DMS79 treated with DMSO at 0.1 percent for 48 hours (cell line): ENCODE data around the gene FBXO7.

Experiments used
- DNase-seq: peaks from one replicate; lab custom pipeline; 2025; lab: John Stamatoyannopoulos, UW

Gene FBXO7

DNA sequence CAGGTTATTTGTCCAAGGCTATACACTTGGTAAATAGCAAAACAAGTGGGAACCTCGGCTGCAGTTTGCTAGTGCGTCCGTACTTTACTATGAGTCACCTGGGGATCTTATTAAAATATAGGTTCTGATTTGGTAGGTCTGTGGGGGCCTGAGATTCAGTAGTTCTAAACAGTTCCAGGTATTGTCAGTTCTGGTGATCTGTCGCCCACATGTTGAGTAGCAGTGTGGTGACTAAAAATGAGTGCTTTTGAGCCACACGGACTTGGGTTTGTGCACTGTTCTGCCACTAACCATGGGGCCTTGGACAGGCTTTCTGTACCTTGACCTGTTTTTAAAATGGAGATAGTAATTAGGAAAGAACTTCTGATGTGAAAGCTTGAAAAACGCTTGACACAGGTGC, 15.7 kb downstream of the FBXO7 start:
- no peak for DNase-seq

DNA sequence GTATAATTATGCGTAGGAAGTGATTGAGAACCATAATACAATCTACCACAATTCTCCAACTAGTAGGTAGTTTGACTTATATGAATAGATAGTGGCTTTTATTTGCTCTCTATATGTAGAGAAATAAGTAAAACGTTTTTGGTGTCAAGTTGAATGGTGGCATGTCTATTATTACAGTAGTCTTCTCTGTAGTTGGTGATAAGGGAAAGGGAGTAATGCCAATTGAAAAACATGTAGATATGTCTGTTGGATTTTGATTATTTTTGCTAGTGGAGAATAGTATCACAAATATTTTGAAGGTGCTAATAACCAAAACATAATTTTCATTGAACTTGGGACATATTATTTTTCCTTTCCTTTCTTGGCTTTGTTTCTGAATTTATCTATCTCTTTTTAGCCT, 17.5 kb downstream of the FBXO7 start:
- DNase-seq, result no peak

DNA sequence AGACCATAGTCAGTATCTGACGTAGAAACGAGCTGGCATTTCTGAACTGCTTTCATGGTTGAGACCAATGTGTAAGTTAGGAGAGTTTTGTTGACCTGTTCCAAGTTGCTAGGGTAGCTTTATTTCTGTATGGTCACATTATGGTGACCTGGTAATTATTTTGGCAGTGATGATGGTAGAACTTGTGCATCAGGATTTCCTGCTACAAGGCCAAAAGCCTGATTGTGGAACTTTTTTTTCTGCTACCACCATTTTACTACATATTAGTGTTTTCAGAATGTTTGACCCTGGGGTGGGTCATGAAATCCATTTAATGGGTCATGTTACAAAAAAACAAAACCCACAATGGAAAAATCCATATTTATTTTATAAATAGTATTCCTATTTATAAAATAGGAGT, 18.9 kb downstream of the FBXO7 start:
- no peak for DNase-seq

DNA sequence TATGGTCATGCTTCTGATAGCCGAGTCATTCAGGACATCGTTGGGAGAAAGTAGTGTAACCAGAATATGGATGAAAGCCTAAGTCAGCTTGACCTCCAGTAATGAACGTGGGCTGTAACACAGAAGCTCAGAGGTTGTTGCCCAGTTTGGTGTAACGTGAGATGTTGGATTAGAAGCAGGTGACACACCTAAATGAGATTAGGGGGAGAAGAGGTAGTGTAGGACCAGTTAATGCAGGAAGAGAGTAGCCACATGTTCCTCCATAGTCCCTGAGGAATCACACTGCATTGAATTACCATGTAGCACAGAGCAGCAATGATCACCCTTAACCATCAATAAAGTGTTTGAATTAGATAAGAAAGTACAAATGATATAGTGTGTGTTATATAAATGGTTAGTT, 20.4 kb downstream of the FBXO7 start:
- DNase-seq, result no peak

DNA sequence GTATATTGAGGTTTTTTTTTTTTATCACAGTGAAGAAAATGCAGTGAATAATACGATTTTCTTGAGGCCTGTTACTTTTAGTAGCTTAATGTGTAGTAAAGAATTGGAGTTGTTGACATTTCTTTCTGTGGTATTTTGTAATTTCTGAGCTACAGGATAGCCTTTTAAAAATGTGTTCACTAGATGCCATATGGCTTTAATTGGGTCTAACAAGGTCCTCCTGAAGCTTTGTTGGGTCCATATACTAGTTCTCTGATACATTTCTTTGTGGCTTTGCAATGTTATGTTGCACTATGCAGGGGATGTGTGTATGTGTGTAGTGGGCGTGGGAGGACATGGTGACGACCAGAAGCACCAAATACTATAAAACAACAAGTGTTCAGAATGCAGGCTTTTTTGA, 25.1 kb downstream of the FBXO7 start:
- DNase-seq, result no peak

- DNase-seq, result no peak
Measured at GRCh38 chr22:32501836-32502752, 27.5 kb downstream of the FBXO7 start.

GRCh38 chr22:32509045-32509444, 34.4 kb downstream of the FBXO7 start:
- no peak for DNase-seq

DNA sequence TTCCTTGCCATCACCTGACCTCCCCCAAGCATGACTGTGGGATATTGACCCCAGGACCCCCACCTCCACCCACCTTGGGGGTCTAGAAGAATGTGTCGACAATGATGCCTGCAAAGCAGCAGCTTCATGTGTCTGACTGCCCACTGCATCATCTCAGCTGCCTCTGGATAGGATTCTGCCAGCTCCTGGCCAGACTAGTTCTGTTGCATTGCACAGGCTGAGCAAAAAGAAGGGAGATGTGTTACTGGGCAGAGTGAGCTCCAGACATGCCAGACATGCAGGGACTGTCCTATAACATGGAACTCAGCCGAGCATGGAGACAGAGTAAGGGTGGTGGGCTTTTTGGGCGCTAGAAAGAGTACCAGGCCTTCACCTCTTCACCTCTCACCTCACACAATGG, 36.7 kb downstream of the FBXO7 start:
- no peak for DNase-seq

GRCh38 chr22:32511776-32512175, 37.2 kb downstream of the FBXO7 start:
- no peak for DNase-seq

DNA sequence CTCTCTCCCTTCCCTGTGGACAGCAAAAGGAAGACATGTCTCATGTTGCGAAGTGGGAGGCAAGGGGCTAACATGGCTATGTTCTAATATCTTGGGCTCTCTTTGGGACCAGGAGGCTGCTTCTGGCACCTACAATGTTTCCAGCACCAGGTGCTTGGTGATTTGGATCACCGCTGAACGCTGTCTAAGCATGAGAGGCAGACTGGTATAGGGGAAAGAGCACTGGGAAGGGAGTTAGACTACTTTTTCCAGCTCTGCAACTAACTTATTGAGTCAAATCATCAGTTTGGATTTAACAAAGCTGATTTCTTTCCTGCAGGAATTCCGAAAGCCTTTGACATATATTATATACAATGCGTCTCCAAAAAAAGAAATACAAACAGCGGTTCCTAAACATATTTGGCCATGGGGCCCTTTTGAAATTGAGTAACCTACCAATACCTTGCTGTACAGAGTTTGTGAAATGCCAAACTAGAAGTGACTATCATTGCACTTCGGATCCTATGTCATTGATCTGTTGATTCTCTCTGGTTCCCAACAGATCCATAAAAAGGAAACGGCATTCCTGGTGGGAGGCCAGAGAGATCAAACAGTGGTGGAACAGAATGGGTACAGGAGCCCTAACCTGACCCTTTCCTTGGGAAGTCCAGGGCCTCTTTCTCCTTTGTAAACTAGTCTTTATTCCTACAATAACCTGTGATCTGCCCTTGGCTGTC, 37.8 kb downstream of the FBXO7 start:
- DNase-seq, result no peak

GRCh38 chr22:32515084-32515483, 40.5 kb downstream of the FBXO7 start:
- no peak for DNase-seq

DNA sequence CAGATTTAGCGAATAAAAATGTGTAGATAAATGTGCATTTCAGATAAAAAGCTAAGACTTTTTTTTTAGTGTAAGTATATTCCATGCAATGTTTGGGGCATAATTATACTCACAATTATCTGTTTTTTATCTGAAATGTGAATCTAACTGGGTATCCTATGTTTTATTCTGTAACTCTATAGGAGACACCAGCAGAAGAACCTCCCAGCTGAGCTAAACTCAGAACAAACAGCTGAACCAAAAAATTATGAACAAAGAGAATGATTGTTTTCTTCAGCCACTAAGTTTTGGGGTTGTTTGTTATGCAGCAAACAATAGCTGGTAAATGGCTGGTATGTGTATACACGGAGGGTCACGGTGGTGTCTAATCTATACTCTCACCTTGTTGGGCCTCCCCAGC, 42.9 kb downstream of the FBXO7 start:
- no peak for DNase-seq

GRCh38 chr22:32517921-32518320, 43.3 kb downstream of the FBXO7 start:
- no peak for DNase-seq

GRCh38 chr22:32518381-32518780, 43.8 kb downstream of the FBXO7 start:
- DNase-seq, result no peak

DNA sequence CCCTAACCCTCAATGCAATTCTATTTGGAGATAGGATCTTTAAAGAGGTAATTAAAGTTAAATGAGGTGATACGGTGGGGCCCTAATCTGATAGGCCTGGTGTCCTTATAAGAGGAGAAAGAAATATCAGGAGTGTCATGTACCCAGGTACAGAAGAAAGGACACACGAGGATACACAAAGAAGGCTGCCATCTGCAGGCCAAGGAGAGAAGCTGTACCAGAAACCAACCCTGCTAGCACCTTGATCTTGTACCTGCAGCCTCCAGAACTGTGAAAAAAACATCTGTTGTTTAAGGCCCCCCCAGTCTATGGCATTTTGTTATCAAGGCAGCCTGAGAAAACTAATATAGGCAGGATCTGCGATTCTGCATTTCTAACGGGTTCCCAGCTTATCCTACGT, 44.2 kb downstream of the FBXO7 start:
- DNase-seq, result no peak

DNA sequence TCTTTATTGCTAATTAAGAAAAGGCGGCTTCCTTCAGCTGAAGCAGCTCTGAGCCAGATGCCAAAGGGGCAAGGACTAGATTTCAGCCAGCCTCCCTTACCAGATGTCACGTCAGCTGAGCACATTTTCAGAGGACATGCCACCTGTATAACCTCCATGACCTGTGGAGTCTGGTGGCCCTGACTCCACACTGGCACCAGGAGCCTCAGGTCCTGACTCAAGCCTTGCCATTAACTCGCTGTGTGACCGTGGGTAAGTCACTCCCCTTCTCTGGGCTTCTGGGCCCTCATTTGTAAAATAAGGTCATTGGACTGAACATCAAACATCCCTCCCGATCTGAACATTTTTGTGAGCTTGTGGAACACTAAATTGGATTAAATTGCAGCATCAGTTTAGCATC, 46.0 kb downstream of the FBXO7 start:
- DNase-seq, result no peak

- no peak for DNase-seq
Measured at GRCh38 chr22:32522237-32522636, 47.6 kb downstream of the FBXO7 start.

- DNase-seq, result no peak
Measured at GRCh38 chr22:32527756-32528155, 53.1 kb downstream of the FBXO7 start.

DNA sequence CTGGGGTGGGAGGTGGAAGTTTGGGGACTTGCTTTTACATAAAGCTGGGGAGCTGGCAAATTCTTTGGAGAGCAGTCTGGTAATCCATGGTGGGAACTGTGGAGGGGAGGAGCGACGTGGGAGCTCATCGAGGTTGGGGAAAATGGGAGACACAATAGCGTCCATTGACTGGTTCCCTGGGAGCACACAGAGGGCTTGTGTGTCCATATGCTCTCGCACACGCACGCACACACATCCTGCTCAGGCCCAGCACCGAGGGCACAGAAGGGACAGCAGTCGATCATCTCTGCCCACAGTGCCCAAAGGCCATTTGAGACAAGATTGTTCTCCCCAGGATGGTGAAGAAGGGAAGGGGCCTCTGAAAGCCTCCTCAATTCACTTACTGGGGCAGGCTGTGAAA, 53.7 kb downstream of the FBXO7 start:
- DNase-seq, result no peak

DNA sequence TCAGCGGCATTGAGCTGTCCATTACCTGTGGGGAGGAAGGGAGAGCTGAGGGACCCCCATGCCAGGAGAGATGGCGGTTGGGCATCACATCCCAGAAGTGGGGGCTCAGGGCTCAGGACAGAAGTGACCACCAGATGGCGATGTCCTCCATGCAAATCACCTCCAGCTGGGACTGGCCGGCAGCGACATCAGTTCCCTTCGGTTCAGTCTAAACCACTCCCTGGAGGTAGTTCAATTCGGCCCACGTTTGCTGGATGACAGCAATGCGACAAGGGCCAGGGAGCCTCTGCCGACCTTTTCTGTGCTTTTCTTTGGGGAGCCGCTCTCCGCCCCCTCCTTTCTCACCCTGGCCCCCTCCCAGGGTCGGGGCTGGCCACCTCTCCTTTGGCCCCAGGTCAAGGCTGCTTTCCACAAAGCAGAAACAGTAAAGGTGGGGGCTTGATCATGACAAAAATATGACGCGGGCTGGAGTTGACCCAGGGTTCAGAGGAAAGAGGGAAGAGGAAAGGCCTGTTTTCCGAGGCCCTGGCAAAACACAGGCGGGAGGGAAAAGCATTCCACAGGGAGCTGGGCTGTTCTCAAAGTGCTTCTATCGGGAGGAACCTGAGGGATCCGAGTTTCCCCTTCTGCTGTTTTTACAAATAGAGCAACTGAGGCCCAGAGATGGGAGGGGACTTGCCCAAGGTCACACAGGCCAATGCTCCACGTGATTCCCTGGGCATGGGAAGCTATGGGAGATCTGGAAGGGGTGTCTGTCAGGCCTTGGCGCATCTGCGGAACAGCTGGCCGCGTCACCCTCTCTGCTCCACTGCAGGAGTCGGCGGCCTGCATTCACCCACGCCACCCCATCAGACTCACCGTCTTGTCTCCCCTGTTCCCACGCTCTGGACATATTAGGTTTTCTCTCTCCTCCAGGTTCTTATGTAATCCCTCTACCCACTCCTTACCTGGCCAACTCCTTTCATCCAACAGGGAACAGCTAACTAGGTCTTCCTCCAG, 54.7 kb downstream of the FBXO7 start:
- DNase-seq, result no peak

- no peak for DNase-seq
Measured at GRCh38 chr22:32531228-32531627, 56.6 kb downstream of the FBXO7 start.
